Mammary epithelial cell (primary cell): ENCODE measurements around the gene JADE2.

ENCODE experiments used
- EZH2 ChIP-seq: IDR thresholded peaks from 2 replicates; pipeline ENCODE4 v1.6.1; 2012; ENCODE audit warnings: low read length, inconsistent platforms, borderline replicate concordance
- TF ChIP-seq, protein P1 (sequence below), 2 donors: IDR thresholded peaks in 1 of 2; conservative IDR thresholded peaks in 1 of 2; 2 replicates each; pipeline ENCODE4 v1.5.1; 2011 to 2012; ENCODE audit warnings: inconsistent platforms in 2 of 2, low read length in 2 of 2, mild to moderate bottlenecking in 2 of 2, control low read depth in 1 of 2, low read depth in 1 of 2; ENCODE audit not compliant: insufficient read depth in 1 of 2; ENCODE audit errors: extremely low read depth in 1 of 2

DNA sequence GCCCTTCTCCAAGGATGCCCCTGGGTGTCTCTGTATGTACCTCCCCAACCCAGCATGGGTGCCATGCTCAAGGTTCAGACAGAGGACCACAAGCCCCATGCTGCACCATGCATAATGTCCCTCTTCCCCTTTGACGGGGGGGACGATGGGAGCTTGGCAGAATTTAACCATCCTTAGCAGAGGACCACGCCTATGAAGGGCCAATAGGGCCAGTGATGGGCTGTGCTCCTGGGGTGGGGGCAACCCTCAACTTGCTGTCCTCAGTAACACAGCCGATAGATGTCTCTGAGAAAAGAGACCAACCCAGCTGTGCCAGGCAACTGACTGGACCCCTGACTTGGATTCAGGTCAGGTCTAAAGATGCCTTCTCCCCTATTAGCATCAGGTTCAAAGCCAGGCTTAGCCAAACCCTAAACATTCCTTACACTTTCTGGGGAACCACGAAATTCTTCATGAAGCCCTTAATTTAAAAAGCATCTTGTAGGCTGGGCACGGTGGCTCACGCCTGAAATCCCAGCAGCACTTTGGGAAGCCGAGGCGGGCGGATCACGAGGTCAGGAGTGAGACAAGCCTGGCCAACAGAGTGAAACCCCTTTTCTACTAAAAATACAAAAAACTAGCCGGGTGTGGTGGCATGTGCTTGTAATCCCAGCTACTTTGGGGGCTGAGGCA, 20.7 kb upstream of the JADE2 start:
- TF ChIP-seq, protein P1, sequence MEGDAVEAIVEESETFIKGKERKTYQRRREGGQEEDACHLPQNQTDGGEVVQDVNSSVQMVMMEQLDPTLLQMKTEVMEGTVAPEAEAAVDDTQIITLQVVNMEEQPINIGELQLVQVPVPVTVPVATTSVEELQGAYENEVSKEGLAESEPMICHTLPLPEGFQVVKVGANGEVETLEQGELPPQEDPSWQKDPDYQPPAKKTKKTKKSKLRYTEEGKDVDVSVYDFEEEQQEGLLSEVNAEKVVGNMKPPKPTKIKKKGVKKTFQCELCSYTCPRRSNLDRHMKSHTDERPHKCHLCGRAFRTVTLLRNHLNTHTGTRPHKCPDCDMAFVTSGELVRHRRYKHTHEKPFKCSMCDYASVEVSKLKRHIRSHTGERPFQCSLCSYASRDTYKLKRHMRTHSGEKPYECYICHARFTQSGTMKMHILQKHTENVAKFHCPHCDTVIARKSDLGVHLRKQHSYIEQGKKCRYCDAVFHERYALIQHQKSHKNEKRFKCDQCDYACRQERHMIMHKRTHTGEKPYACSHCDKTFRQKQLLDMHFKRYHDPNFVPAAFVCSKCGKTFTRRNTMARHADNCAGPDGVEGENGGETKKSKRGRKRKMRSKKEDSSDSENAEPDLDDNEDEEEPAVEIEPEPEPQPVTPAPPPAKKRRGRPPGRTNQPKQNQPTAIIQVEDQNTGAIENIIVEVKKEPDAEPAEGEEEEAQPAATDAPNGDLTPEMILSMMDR (conservative IDR thresholded peaks at IDR 0.05 in 1 of 2, IDR thresholded peaks at IDR 0.05 in 1 of 2; ENCODE audit: extremely low read depth in 1 of 2, insufficient read depth in 1 of 2, low read depth in 1 of 2, low read length in 2 of 2) = no peak
- TF ChIP-seq EZH2 = no peak
